Measurements from ENCODE around the gene SYPL2. TPM values are rescaled to one million over a fixed set of nuclear protein-coding genes. Genes with fewer than 3 reads are reported as not detected.
A peak's percentile ranks its signal among the peaks of the same experiment; 100 is the strongest.

Gene SYPL2
- total and polyA plus RNA-seq, 2 of the 8 experiments (the other 6 are each of a cell fraction or from before 2014, with no cell fraction given), result 1.5 TPM

DNA sequence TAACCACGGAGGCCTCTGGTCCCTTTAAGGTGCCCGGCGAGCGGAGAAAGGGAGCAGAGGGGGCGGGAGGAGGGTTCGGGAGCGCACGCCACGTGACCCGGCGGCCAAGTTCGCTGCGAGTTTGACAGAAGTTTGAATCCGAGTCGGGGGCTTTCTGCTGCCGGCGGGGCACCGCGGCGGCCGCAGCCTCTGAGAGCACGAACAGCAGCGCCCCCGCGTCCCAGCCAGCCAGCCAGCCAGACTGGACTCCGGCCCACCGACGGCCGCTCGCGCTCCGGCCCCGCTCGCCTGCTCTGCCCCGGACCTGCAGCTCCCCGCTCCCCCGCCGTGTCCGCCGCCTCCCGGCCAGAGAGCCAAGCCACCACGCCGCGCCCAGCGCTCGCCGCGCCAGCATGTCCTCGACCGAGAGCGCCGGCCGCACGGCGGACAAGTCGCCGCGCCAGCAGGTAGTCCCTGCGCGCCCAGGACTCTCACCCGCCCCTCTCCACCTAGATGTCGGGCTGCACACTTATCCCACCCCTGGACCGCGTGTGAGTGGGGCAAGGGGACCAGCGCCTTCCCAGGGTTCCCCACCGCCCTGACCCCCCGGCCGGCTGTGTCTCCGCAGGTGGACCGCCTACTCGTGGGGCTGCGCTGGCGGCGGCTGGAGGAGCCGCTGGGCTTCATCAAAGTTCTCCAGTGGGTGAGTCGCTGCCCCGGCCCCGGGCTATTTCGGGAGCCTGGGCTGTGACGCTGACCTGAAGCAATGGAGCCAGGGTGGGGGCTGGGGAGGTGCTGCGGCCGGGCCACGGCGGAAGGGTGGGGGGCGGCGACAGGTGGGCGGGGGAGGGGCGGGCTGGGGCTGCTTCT is at the start of gene SYPL2 (continued):
- TF ChIP-seq POLR2AphosphoS5 (IDR thresholded peaks at IDR 0.05; ENCODE audit: low read depth, low read length) (no peak), EZH2 (IDR thresholded peaks at IDR 0.05; ENCODE audit: low read depth, low read length, severe bottlenecking) (peak; percentile 54), SIN3A (conservative IDR thresholded peaks at IDR 0.05 in 1 of 2, IDR thresholded peaks at IDR 0.05 in 1 of 2; ENCODE audit: low read depth in 1 of 2, low read length in 2 of 2) (peak; percentile 39 to 78; a peak in 2 of 4 replicates), TEAD4 (IDR thresholded peaks at IDR 0.05; ENCODE audit: low read depth, low read length) (no peak), YY1 (IDR thresholded peaks at IDR 0.05; ENCODE audit: low read depth, low read length) (no peak), BACH1 (IDR thresholded peaks at IDR 0.05; ENCODE audit: low read length) (0 out of 2 replicates have a peak, but pooled peaks have one; percentile 11), GABPA (IDR thresholded peaks at IDR 0.05; ENCODE audit: borderline replicate concordance, insufficient read depth, low read length) (no peak), CHD1 (IDR thresholded peaks at IDR 0.05; ENCODE audit: low read depth, low read length) (no peak), TAF1 (IDR thresholded peaks at IDR 0.05; ENCODE audit: low read depth, low read length) (0 out of 2 replicates have a peak, but pooled peaks have one; percentile 8), NANOG (IDR thresholded peaks at IDR 0.05; ENCODE audit: insufficient read depth, low read depth, low read length, poor library complexity, severe bottlenecking) (no peak), BRCA1 (IDR thresholded peaks at IDR 0.05; ENCODE audit: low read depth, low read length) (no peak), PHF8 (conservative IDR thresholded peaks at IDR 0.05; ENCODE audit: low read depth, low read length) (0 out of 2 replicates have a peak, but pooled peaks have one; percentile 35), TAF7 (optimal IDR thresholded peaks at IDR 0.05; ENCODE audit: borderline replicate concordance, low read depth, low read length) (peak; percentile 39), CEBPB (IDR thresholded peaks at IDR 0.05; ENCODE audit: low read depth, low read length) (no peak), CBX5 (IDR thresholded peaks at IDR 0.05; ENCODE audit: low read depth, low read length) (no peak), NRF1 (IDR thresholded peaks at IDR 0.05; ENCODE audit: low read depth, low read length) (no peak), EP300 (IDR thresholded peaks at IDR 0.05; ENCODE audit: borderline replicate concordance in 1 of 2, low read depth in 2 of 2, low read length in 2 of 2) (no peak; a peak in 1 of 3 replicates), CTBP2 (IDR thresholded peaks at IDR 0.05; ENCODE audit: borderline replicate concordance, insufficient read depth, insufficient read length, low read length) (no peak)
- TF ChIP-seq, protein P1, sequence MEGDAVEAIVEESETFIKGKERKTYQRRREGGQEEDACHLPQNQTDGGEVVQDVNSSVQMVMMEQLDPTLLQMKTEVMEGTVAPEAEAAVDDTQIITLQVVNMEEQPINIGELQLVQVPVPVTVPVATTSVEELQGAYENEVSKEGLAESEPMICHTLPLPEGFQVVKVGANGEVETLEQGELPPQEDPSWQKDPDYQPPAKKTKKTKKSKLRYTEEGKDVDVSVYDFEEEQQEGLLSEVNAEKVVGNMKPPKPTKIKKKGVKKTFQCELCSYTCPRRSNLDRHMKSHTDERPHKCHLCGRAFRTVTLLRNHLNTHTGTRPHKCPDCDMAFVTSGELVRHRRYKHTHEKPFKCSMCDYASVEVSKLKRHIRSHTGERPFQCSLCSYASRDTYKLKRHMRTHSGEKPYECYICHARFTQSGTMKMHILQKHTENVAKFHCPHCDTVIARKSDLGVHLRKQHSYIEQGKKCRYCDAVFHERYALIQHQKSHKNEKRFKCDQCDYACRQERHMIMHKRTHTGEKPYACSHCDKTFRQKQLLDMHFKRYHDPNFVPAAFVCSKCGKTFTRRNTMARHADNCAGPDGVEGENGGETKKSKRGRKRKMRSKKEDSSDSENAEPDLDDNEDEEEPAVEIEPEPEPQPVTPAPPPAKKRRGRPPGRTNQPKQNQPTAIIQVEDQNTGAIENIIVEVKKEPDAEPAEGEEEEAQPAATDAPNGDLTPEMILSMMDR (IDR thresholded peaks at IDR 0.05; ENCODE audit: control extremely low read depth in 1 of 3, insufficient read depth in 1 of 3, low read depth in 1 of 3, low read length in 3 of 3), result no peak
- TF ChIP-seq, protein P2, sequence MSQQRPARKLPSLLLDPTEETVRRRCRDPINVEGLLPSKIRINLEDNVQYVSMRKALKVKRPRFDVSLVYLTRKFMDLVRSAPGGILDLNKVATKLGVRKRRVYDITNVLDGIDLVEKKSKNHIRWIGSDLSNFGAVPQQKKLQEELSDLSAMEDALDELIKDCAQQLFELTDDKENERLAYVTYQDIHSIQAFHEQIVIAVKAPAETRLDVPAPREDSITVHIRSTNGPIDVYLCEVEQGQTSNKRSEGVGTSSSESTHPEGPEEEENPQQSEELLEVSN (IDR thresholded peaks at IDR 0.05), result peak; percentile 52
